Brain microvascular endothelial cell (primary cell): Measurements from ENCODE around the gene ABCA2.
"Not testable (repeated sequence)": the region's sequence is repeated elsewhere in the genome, so short reads cannot be mapped to it uniquely, and the experiment has no call there.

Experiments used
- DNase-seq: peaks from one replicate; pipeline ENCODE4 v3.0.0-alpha.2; 2020
- H3K27ac ChIP-seq: fragments of 250-450 bp; sonication (Bioruptor Pico); 2 replicates; pipeline ENCODE4 v1.5.1; 2020; ENCODE audit warnings: mild to moderate bottlenecking, moderate library complexity
- H3K27me3 ChIP-seq: fragments of 250-450 bp; sonication (Bioruptor Pico); replicated peaks from 2 replicates; pipeline ENCODE4 v1.5.1; 2020; ENCODE audit warnings: mild to moderate bottlenecking
- H3K36me3 ChIP-seq: fragments of 250-450 bp; sonication (Bioruptor Pico); replicated peaks from 2 replicates; pipeline ENCODE4 v1.5.1; 2020; ENCODE audit warnings: mild to moderate bottlenecking
- H3K4me3 ChIP-seq: 2 replicates; pipeline ENCODE4 v1.5.1; 2011; ENCODE audit warnings: low read depth, mild to moderate bottlenecking, control low read depth, low read length, moderate library complexity
- CTCF ChIP-seq: IDR thresholded peaks from 2 replicates; pipeline ENCODE4 v1.5.1; 2011; ENCODE audit warnings: low read depth, mild to moderate bottlenecking, moderate library complexity, low read length, control low read depth, inconsistent platforms; ENCODE audit errors: missing control alignments
- in situ Hi-C: cut with HindIII; loops from 2 replicates; pipeline ENCODE4 v1.10.0; 2017; ENCODE audit warnings: low sequenced_read_pairs, low pct_ligation_motif_present

The ABCA2 gene

GRCh38 chr9:137034039-137034708 is 6.1 kb upstream of the ABCA2 start:
- Histone ChIP-seq H3K27me3 (no peaks in the 10 kb centered on the region), H3K4me3 (no peak overlapping the region), H3K36me3 (peaks cover 7% of the 10 kb centered on the region), H3K27ac (no peak overlapping the region)
- DNase-seq: no peak
- in situ Hi-C loops: loop anchor here (25.0 kb wide), 2 partner anchors 97 to 222 kb away; partner anchors contain the start of genes C8G, FBXW5 and RABL6
- TF ChIP-seq CTCF: no peak

- H3K4me3 ChIP-seq, H3K36me3 ChIP-seq, DNase-seq, H3K27ac ChIP-seq, H3K27me3 ChIP-seq: not testable (repeated sequence)
- in situ Hi-C loops: loop anchor here (25.0 kb wide), 2 partner anchors 96 to 221 kb away; partner anchors contain the start of genes C8G, FBXW5 and RABL6
Observed at GRCh38 chr9:137033481-137033880, 5.4 kb upstream of the ABCA2 start.

GRCh38 chr9:137032858-137033257 is 4.8 kb upstream of the ABCA2 start:
- H3K27ac ChIP-seq: no peak overlapping the region
- no peaks in the 10 kb centered on the region for H3K36me3 ChIP-seq
- no peak for TF ChIP-seq CTCF
- H3K4me3 ChIP-seq: no peak overlapping the region
- H3K27me3 ChIP-seq: no peaks in the 10 kb centered on the region
- in situ Hi-C loops: loop anchor here (25.0 kb wide), 2 partner anchors 96 to 221 kb away; partner anchors contain the start of genes C8G, FBXW5 and RABL6
- no peak for DNase-seq

- Histone ChIP-seq H3K4me3 (no peak within 1 kb of the TSS), H3K27me3 (no peaks in the 10 kb centered on the region), H3K36me3 (no peaks in the 10 kb centered on the region), H3K27ac (no peak within 1 kb of the TSS)
- in situ Hi-C loops: loop anchor here (25.0 kb wide), 2 partner anchors 95 to 220 kb away; partner anchors contain the start of genes C8G, FBXW5 and RABL6
- no peak for DNase-seq
- no peak for TF ChIP-seq CTCF
Observed at GRCh38 chr9:137031904-137032640, 4.0 kb upstream of the ABCA2 start, which contains the start of gene FUT7. Gene FUT7, minus strand, starts transcription at chr9:137032088. Its CDS starts 97 bp downstream, at chr9:137031991.

- DNase-seq: no peak
- TF ChIP-seq CTCF: no peak
- Histone ChIP-seq H3K4me3 (no peak overlapping the region), H3K27me3 (no peaks in the 10 kb centered on the region), H3K36me3 (no peaks in the 10 kb centered on the region), H3K27ac (no peak overlapping the region)
- in situ Hi-C loops: loop anchor here (25.0 kb wide), 2 partner anchors 94 to 219 kb away; partner anchors contain the start of genes C8G, FBXW5 and RABL6
Observed at GRCh38 chr9:137030538-137031527, 2.8 kb upstream of the ABCA2 start.
